HepG2 (cell line): ENCODE results near the gene AGFG1. TPM values are rescaled to one million over a fixed set of nuclear protein-coding genes. Genes with fewer than 3 reads are reported as not detected.

Source experiments
- ATAC-seq: fragments of 200-7000 bp; cut with Tn5 transposase; 3 replicates; pipeline ENCODE4 v1.9.1; 2020; ENCODE audit warnings: mild to moderate bottlenecking, moderate library complexity
- BruUV-seq: library from RNA; stranded (reverse); fragments of 400-500 nt; replicated peaks from 2 replicates; lab custom pipeline; 2021; lab: Mats Ljungman, UMichigan
- CTCF ChIA-PET: fragments of 300-600 bp; formaldehyde crosslinking; extraction: SDS; loops from one replicate; lab custom pipeline; 2021; ENCODE audit warnings: low total read pairs, inconsistent platforms, low intra/inter-chr PET ratio; lab: Yijun Ruan, JAX
- POLR2A ChIA-PET: fragments of 350-600 bp; sonication (Branson Sonifier 250); formaldehyde crosslinking; loops from one replicate; lab custom pipeline; 2020; ENCODE audit warnings: antibody characterized with exemption, inconsistent platforms; lab: Yijun Ruan, JAX
- DNase-seq: peaks from one replicate; pipeline ENCODE4 v3.0.0-alpha.2; 2015; ENCODE audit warnings: low spot score
- FAIRE-seq: peaks from 3 replicates; lab custom pipeline; 2011; peaks lifted over from hg19 to GRCh38; lab: Jason Lieb, UNC
- H2AFZ ChIP-seq: one replicate; pipeline ENCODE4 v1.6.1; 2011; ENCODE audit warnings: low read length, inconsistent platforms
- H3K27ac ChIP-seq: fragments of 300-600 bp; 3 replicates; pipeline ENCODE4 v1.8.0; 2011; ENCODE audit warnings: mixed run types, mild to moderate bottlenecking, mixed read lengths, low read length, inconsistent platforms; ENCODE audit not compliant: insufficient read depth; ENCODE audit errors: extremely low read length
- H3K27me3 ChIP-seq, 2 experiments: fragments of 200-600 bp in 1 of 2; 2 replicates in 1 of 2; 3 replicates in 1 of 2; pipeline versions ENCODE4 v1.6.0 to v1.8.0; 2011; ENCODE audit warnings: low read length in 2 of 2, mild to moderate bottlenecking in 2 of 2, moderate library complexity in 2 of 2, inconsistent platforms in 1 of 2; ENCODE audit not compliant: insufficient read depth in 2 of 2, control insufficient read depth in 1 of 2
- H3K36me3 ChIP-seq, 2 experiments: fragments of 200-600 bp in 1 of 2; replicated peaks in 1 of 2; 2 replicates in 1 of 2; 3 replicates in 1 of 2; pipeline versions ENCODE4 v1.5.1 to v1.8.0; 2011; ENCODE audit warnings: low read length in 2 of 2, inconsistent platforms in 1 of 2; ENCODE audit not compliant: insufficient read depth in 2 of 2, control insufficient read depth in 1 of 2
- H3K4me1 ChIP-seq: 2 replicates; pipeline ENCODE4 v1.5.1; 2012; ENCODE audit warnings: low read length, inconsistent platforms; ENCODE audit not compliant: insufficient read depth
- H3K4me2 ChIP-seq: 2 replicates; pipeline ENCODE4 v1.6.0; 2011; ENCODE audit warnings: low read depth, low read length, inconsistent platforms
- H3K4me3 ChIP-seq, 3 experiments: fragments of 200-600 bp in 1 of 3; sonication (generic), shearing (Covaris generic) in 1 of 3; replicated peaks in 1 of 3; 2 replicates each; pipeline ENCODE4 v1.5.1; 2011 to 2016; ENCODE audit warnings: low read length in 3 of 3, inconsistent platforms in 2 of 3, low read depth in 2 of 3, mild to moderate bottlenecking in 2 of 3, control low read depth in 1 of 3, mixed read lengths in 1 of 3; ENCODE audit not compliant: insufficient read depth in 1 of 3
- H3K79me2 ChIP-seq: one replicate; pipeline ENCODE4 v1.6.1; 2011; ENCODE audit warnings: low read length, inconsistent platforms; ENCODE audit not compliant: insufficient read depth
- H3K9ac ChIP-seq: 2 replicates; pipeline ENCODE4 v1.6.0; 2011; ENCODE audit warnings: mild to moderate bottlenecking, low read depth, low read length, inconsistent platforms; ENCODE audit not compliant: insufficient read depth
- H3K9me3 ChIP-seq: 2 replicates; pipeline ENCODE4 v1.5.1; 2012; ENCODE audit warnings: mild to moderate bottlenecking, low read length
- H4K20me1 ChIP-seq: 2 replicates; pipeline ENCODE4 v1.6.0; 2011; ENCODE audit warnings: inconsistent platforms, mild to moderate bottlenecking, low read length, moderate library complexity; ENCODE audit not compliant: insufficient read depth
- CEBPB ChIP-seq: IDR thresholded peaks from 2 replicates; pipeline ENCODE4 v1.6.1; 2011; ENCODE audit warnings: low read depth, low read length, improper control_type of control experiment, borderline replicate concordance
- CHD4 ChIP-seq: fragments of 200-600 bp; sonication (generic); IDR thresholded peaks from 2 replicates; pipeline ENCODE4 v1.7.0; 2017; ENCODE audit warnings: mild to moderate bottlenecking, low read length, borderline replicate concordance
- JDP2 ChIP-seq: sonication (generic); formaldehyde crosslinking; IDR thresholded peaks from 2 replicates; pipeline ENCODE4 v1.8.1; 2022; ENCODE audit warnings: missing genetic modification reagents, borderline replicate concordance
- MED13 ChIP-seq: sonication (generic); formaldehyde crosslinking; IDR thresholded peaks from 2 replicates; pipeline ENCODE4 v1.5.0; 2020; ENCODE audit warnings: missing genetic modification reagents
- YY1 ChIP-seq: IDR thresholded peaks from 2 replicates; pipeline ENCODE4 v1.6.1; 2011; ENCODE audit warnings: low read length, low read depth, moderate library complexity, mild to moderate bottlenecking; ENCODE audit not compliant: insufficient read depth, insufficient replicate concordance
- ZBTB49 ChIP-seq: sonication (generic); formaldehyde crosslinking; IDR thresholded peaks from 2 replicates; pipeline ENCODE4 v1.4.0; 2020; ENCODE audit warnings: missing genetic modification reagents, borderline replicate concordance
- ZNF543 ChIP-seq: sonication (generic); formaldehyde crosslinking; IDR thresholded peaks from 2 replicates; pipeline ENCODE4 v1.4.0; 2020; ENCODE audit warnings: mild to moderate bottlenecking, missing genetic modification reagents
- WGBS: methylation state at CpG from one replicate; pipeline ENCODE4 v1.1.6; 2017; ENCODE audit warnings: low lambda C conversion rate; 5-methylcytosine and 5-hydroxymethylcytosine counted together
- in situ Hi-C: cut with HindIII; loops from 2 replicates; pipeline ENCODE4 v1.10.0; 2017; ENCODE audit warnings: low pct_unique_long_range_greater_than_20kb; ENCODE audit not compliant: extremely low pct_ligation_motif_present
- intact Hi-C: fragments of 100-400 bp; cut with micrococcal nuclease; formaldehyde crosslinking; loops from one replicate; pipeline ENCODE4 v1.10.0; 2022; ENCODE audit not compliant: unreplicated experiment
- polyA plus RNA-seq, 8 experiments: library from polyadenylated mRNA; depleted of rRNA in 3 of 8; stranded (reverse) in 7 of 8; unstranded in 1 of 8; fragments of >200 nt; fragmentation: Illumina TruSeq in 4 of 8; extraction: Trizol in 4 of 8; gene quantifications; 2 replicates each; pipeline versions ENCODE4 v1.2.1 to v1.2.3, GENCODE V29; 2011 to 2016; ENCODE audit warnings: low read depth in 4 of 8, missing spikeins in 1 of 8, mixed read lengths in 1 of 8; ENCODE audit not compliant: insufficient read depth in 1 of 8
- total RNA-seq, 5 experiments: library from RNA; depleted of rRNA; stranded (reverse); fragments of >200 nt; fragmentation: Illumina TruSeq; extraction: Trizol; gene quantifications; 2 replicates each; pipeline ENCODE4 v1.2.3, GENCODE V29; 2016; ENCODE audit warnings: low read depth in 1 of 5
- TF ChIP-seq, protein P1 (sequence below): sonication (generic); formaldehyde crosslinking; IDR thresholded peaks from 2 replicates; pipeline ENCODE4 v1.5.0; 2020; ENCODE audit warnings: missing genetic modification reagents

AGFG1 gene
- total and polyA plus RNA-seq, 2 of the 13 experiments (the other 11 are each of a cell fraction or from before 2014, with no cell fraction given), result 145 to 168 TPM

- intact Hi-C loops (no loop called here), in situ Hi-C loops (no loop called here)
- no peaks in the 10 kb centered on the region for H3K79me2 ChIP-seq
- H3K4me3 ChIP-seq, result no peak overlapping the region
- no peaks in the 10 kb centered on the region for H3K36me3 ChIP-seq
- no TSS peak for BruUV-seq
- no peak overlapping the region for H3K4me2 ChIP-seq
- POLR2A ChIA-PET, result no interaction called here
- FAIRE-seq, result no peak
- H2AFZ ChIP-seq, result no peak overlapping the region
- CTCF ChIA-PET, result no interaction called here
- H3K4me1 ChIP-seq, result peaks cover 39% of the 10 kb centered on the region
- no peak overlapping the region for H3K9ac ChIP-seq
- WGBS, result 87% methylated on average over 2 of the region's 2 CpGs
- no peak for ATAC-seq
- TF ChIP-seq ZBTB49 (no peak), CHD4 (peak; percentile 70; the same call in 1 of the 2 replicates)
- H3K9me3 ChIP-seq, result peaks cover 24% of the 10 kb centered on the region
- no peaks in the 10 kb centered on the region for H3K27me3 ChIP-seq
- H3K27ac ChIP-seq, result no peak overlapping the region
- DNase-seq, result no peak
- H4K20me1 ChIP-seq, result no peaks in the 10 kb centered on the region
Measured at GRCh38 chr2:227433171-227433570, 38.8 kb upstream of the AGFG1 start.

DNA sequence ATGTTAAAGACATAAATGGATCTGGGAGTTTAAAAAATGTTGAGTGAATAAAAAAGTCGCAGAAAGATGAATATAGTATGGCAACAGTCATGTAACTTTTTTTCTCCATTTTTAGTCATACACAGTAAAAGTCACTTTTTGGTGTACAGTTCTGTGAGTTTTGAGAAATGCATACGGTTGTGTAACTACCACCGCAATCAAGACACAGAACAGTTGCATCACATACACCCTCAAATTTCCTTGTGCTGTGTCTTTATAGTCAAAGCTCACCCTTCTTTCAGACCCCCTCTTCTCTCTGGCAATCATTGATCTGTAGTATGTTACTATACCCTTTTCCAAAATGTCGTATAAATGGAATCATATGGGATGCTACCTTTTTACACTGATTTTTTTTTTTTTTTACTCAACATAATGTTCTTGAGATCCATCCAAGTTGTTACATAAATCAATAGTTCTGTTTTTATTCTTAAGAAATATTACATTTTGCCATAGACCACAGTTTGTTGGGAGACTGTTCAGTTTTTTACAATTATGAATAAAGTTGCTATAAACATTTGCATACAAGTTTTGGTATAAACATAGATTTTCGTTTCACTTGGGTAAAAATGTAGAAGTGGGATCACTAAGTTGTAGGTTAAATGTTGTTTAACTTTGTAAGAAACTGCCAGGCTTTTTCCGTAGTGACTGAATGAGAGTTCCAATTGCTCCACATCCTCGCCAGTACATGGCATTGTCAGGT lies 35.4 kb upstream of the AGFG1 start:
- POLR2A ChIA-PET, result no interaction called here
- H3K4me3 ChIP-seq, result no peak overlapping the region
- FAIRE-seq, result no peak
- H3K4me1 ChIP-seq, result peaks cover 4% of the 10 kb centered on the region
- no peak for ATAC-seq
- H4K20me1 ChIP-seq, result no peaks in the 10 kb centered on the region
- DNase-seq, result no peak
- no peaks in the 10 kb centered on the region for H3K36me3 ChIP-seq
- no peaks in the 10 kb centered on the region for H3K27me3 ChIP-seq
- no peak overlapping the region for H2AFZ ChIP-seq
- peaks cover 24% of the 10 kb centered on the region for H3K9me3 ChIP-seq
- no TSS peak for BruUV-seq
- CTCF ChIA-PET, result no interaction called here
- 79% methylated on average over 7 of the region's 7 CpGs for WGBS
- H3K4me2 ChIP-seq, result no peak overlapping the region
- H3K79me2 ChIP-seq, result no peaks in the 10 kb centered on the region
- no peak overlapping the region for H3K27ac ChIP-seq
- no peak for TF ChIP-seq MED13 (CRISPR knock-in tag)
- TF ChIP-seq YY1, result no peak
- TF ChIP-seq ZNF543, result no peak
- TF ChIP-seq JDP2, result no peak
- TF ChIP-seq CEBPB, result peak; percentile 21; the same call in 1 of the 2 replicates
- TF ChIP-seq, protein P1, sequence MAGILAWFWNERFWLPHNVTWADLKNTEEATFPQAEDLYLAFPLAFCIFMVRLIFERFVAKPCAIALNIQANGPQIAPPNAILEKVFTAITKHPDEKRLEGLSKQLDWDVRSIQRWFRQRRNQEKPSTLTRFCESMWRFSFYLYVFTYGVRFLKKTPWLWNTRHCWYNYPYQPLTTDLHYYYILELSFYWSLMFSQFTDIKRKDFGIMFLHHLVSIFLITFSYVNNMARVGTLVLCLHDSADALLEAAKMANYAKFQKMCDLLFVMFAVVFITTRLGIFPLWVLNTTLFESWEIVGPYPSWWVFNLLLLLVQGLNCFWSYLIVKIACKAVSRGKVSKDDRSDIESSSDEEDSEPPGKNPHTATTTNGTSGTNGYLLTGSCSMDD (CRISPR knock-in tag), result no peak
- no peak overlapping the region for H3K9ac ChIP-seq
- intact Hi-C loops (no loop called here), in situ Hi-C loops (no loop called here)
